SK-N-SH treated with all-trans-retinoic acid at 6 μM for 48 hours (cell line): ENCODE measurements around the gene CXorf65.

Experiments
- ATAC-seq: fragments of 200-7000 bp; cut with Tn5 transposase; 3 replicates; pipeline ENCODE4 v1.9.1; 2020; ENCODE audit warnings: mild to moderate bottlenecking, moderate library complexity
- ARNTL ChIP-seq: fragments of 450-650 bp; formaldehyde crosslinking; IDR thresholded peaks from 2 replicates; pipeline ENCODE4 v1.5.0; 2020; ENCODE audit warnings: low read depth, mild to moderate bottlenecking, moderate library complexity, borderline replicate concordance
- BACH2 ChIP-seq: fragments of 250-450 bp; sonication (Bioruptor Pico); IDR thresholded peaks from 2 replicates; pipeline ENCODE4 v1.9.0; 2021; ENCODE audit warnings: mild to moderate bottlenecking, borderline replicate concordance
- CREB5 ChIP-seq: fragments of 250-450 bp; sonication (Bioruptor Pico); IDR thresholded peaks from 2 replicates; pipeline ENCODE4 v1.5.1; 2020; ENCODE audit warnings: low read depth, mild to moderate bottlenecking, moderate library complexity
- CSDC2 ChIP-seq: fragments of 250-450 bp; sonication (Bioruptor Pico); IDR thresholded peaks from 2 replicates; pipeline ENCODE4 v1.5.0; 2020; ENCODE audit warnings: mild to moderate bottlenecking, moderate library complexity
- CSRNP3 ChIP-seq: fragments of 250-450 bp; sonication (Bioruptor Pico); IDR thresholded peaks from 2 replicates; pipeline ENCODE4 v1.5.1; 2021; ENCODE audit warnings: mild to moderate bottlenecking, moderate library complexity
- ESRRG ChIP-seq: fragments of 250-450 bp; sonication (Bioruptor Pico); IDR thresholded peaks from 2 replicates; pipeline ENCODE4 v1.6.1; 2021; ENCODE audit warnings: mild to moderate bottlenecking
- GLIS3 ChIP-seq: fragments of 250-450 bp; sonication (Bioruptor Pico); IDR thresholded peaks from 2 replicates; pipeline ENCODE4 v1.5.0; 2020; ENCODE audit warnings: mild to moderate bottlenecking, moderate library complexity
- ISL1 ChIP-seq: fragments of 250-450 bp; sonication (Bioruptor Pico); IDR thresholded peaks from 2 replicates; pipeline ENCODE4 v2.1.2; 2022; ENCODE audit warnings: mild to moderate bottlenecking, moderate library complexity
- OSR1 ChIP-seq: fragments of 250-450 bp; sonication (Bioruptor Pico); IDR thresholded peaks from 2 replicates; pipeline ENCODE4 v1.8.0; 2022; ENCODE audit warnings: moderate library complexity, mild to moderate bottlenecking, inconsistent platforms
- PATZ1 ChIP-seq: fragments of 250-450 bp; sonication (Bioruptor Pico); IDR thresholded peaks from 2 replicates; pipeline ENCODE4 v1.8.0; 2020; ENCODE audit warnings: mild to moderate bottlenecking, moderate library complexity, borderline replicate concordance
- PPARA ChIP-seq: fragments of 250-450 bp; sonication (Bioruptor Pico); IDR thresholded peaks from 2 replicates; pipeline ENCODE4 v1.5.0; 2020; ENCODE audit warnings: mild to moderate bottlenecking, borderline replicate concordance
- RARB ChIP-seq: fragments of 250-450 bp; sonication (Bioruptor Pico); IDR thresholded peaks from 2 replicates; pipeline ENCODE4 v1.8.0; 2021; ENCODE audit warnings: mild to moderate bottlenecking, moderate library complexity
- TCF4 ChIP-seq: fragments of 250-450 bp; sonication (Bioruptor Pico); IDR thresholded peaks from 2 replicates; pipeline ENCODE4 v1.8.0; 2021; ENCODE audit warnings: mild to moderate bottlenecking, moderate library complexity, borderline replicate concordance
- TOX ChIP-seq: fragments of 250-450 bp; sonication (Bioruptor Pico); IDR thresholded peaks from 2 replicates; pipeline ENCODE4 v1.8.0; 2021; ENCODE audit warnings: mild to moderate bottlenecking, moderate library complexity, borderline replicate concordance
- TSHZ2 ChIP-seq: fragments of 250-450 bp; sonication (Bioruptor Pico); IDR thresholded peaks from 2 replicates; pipeline ENCODE4 v1.5.0; 2020; ENCODE audit warnings: mild to moderate bottlenecking, moderate library complexity
- ZC3H10 ChIP-seq: fragments of 250-450 bp; sonication (Bioruptor Pico); IDR thresholded peaks from 2 replicates; pipeline ENCODE4 v1.5.1; 2021; ENCODE audit warnings: mild to moderate bottlenecking, moderate library complexity
- ZFP3 ChIP-seq: fragments of 250-450 bp; sonication (Bioruptor Pico); IDR thresholded peaks from 2 replicates; pipeline ENCODE4 v1.5.0; 2020; ENCODE audit warnings: mild to moderate bottlenecking, moderate library complexity
- ZFP30 ChIP-seq: fragments of 450-650 bp; formaldehyde crosslinking; IDR thresholded peaks from 2 replicates; pipeline ENCODE4 v1.5.0; 2022; ENCODE audit warnings: mild to moderate bottlenecking, moderate library complexity
- ZNF565 ChIP-seq: fragments of 450-650 bp; formaldehyde crosslinking; conservative IDR thresholded peaks from 2 replicates; pipeline ENCODE4 v1.5.0; 2020; ENCODE audit warnings: low read depth, mild to moderate bottlenecking, moderate library complexity
- ZNF70 ChIP-seq: fragments of 450-650 bp; formaldehyde crosslinking; IDR thresholded peaks from 2 replicates; pipeline ENCODE4 v1.5.0; 2020; ENCODE audit warnings: mild to moderate bottlenecking, moderate library complexity
- ZNF8 ChIP-seq: fragments of 450-650 bp; formaldehyde crosslinking; IDR thresholded peaks from 2 replicates; pipeline ENCODE4 v1.5.0; 2020; ENCODE audit warnings: mild to moderate bottlenecking, moderate library complexity

The CXorf65 gene

GRCh38 chrX:71105628-71106027, 912 bp downstream of the CXorf65 start:
- no peak for ATAC-seq
- no peak for TF ChIP-seq OSR1 (CRISPR knock-in tag)
- no peak for TF ChIP-seq ISL1 (CRISPR knock-in tag)
- no peak for TF ChIP-seq ESRRG (CRISPR knock-in tag)
- no peak for TF ChIP-seq TOX (CRISPR knock-in tag)
- no peak for TF ChIP-seq TCF4 (CRISPR knock-in tag)
- TF ChIP-seq PATZ1 = no peak

- no peak for ATAC-seq
- TF ChIP-seq ZFP30 (no peak), OSR1 (CRISPR knock-in tag) (no peak), CSRNP3 (CRISPR knock-in tag) (no peak), GLIS3 (CRISPR knock-in tag) (no peak), PPARA (CRISPR knock-in tag) (no peak), RARB (no peak), BACH2 (no peak), ZC3H10 (CRISPR knock-in tag) (no peak), CSDC2 (CRISPR knock-in tag) (no peak), CREB5 (CRISPR knock-in tag) (no peak)
Observed at GRCh38 chrX:71103110-71103983, 3.2 kb downstream of the CXorf65 start.

- no peak for TF ChIP-seq TCF4 (CRISPR knock-in tag)
- TF ChIP-seq PATZ1 = no peak
- no peak for TF ChIP-seq CREB5 (CRISPR knock-in tag)
- no peak for TF ChIP-seq TSHZ2 (CRISPR knock-in tag)
- TF ChIP-seq ZNF8 (CRISPR knock-in tag) = no peak
- TF ChIP-seq GLIS3 (CRISPR knock-in tag) = no peak
- TF ChIP-seq OSR1 (CRISPR knock-in tag) = no peak
- TF ChIP-seq PPARA (CRISPR knock-in tag) = no peak
- no peak for TF ChIP-seq ZNF565 (CRISPR knock-in tag)
- no peak for TF ChIP-seq BACH2
- TF ChIP-seq ZC3H10 (CRISPR knock-in tag) = no peak
- no peak for TF ChIP-seq TOX (CRISPR knock-in tag)
- TF ChIP-seq ZFP3 (CRISPR knock-in tag) = no peak
- TF ChIP-seq RARB = no peak
- no peak for TF ChIP-seq ARNTL (CRISPR knock-in tag)
- TF ChIP-seq ISL1 (CRISPR knock-in tag) = no peak
- no peak for TF ChIP-seq CSRNP3 (CRISPR knock-in tag)
- no peak for TF ChIP-seq ESRRG (CRISPR knock-in tag)
- no peak for TF ChIP-seq ZNF70 (CRISPR knock-in tag)
- TF ChIP-seq, all 23 proteins: peak for 0
- no peak for ATAC-seq
Observed at GRCh38 chrX:71102292-71102691, 4.2 kb downstream of the CXorf65 start.
